Measurements from ENCODE around the gene ANGPTL2.

DNA sequence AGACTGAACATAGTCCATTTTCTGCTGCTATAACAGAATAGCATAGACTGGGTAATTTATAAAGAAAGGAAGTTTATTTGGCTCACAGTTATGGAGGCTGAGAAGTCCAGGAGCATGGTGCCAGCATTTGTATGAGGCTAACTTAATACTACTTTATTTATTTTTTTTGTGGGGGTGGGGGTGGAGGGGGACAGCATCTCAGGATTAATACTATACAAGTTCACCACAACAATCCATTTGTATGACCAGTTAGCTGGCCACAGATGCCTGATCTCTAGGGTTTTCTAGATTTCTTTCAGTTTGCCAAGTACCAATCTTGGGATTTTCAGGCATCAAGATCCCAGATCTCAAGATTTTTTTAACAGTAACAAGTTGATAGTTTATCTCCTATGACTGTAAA, 20.3 kb downstream of the ANGPTL2 start:
- TF ChIP-seq, protein P1, sequence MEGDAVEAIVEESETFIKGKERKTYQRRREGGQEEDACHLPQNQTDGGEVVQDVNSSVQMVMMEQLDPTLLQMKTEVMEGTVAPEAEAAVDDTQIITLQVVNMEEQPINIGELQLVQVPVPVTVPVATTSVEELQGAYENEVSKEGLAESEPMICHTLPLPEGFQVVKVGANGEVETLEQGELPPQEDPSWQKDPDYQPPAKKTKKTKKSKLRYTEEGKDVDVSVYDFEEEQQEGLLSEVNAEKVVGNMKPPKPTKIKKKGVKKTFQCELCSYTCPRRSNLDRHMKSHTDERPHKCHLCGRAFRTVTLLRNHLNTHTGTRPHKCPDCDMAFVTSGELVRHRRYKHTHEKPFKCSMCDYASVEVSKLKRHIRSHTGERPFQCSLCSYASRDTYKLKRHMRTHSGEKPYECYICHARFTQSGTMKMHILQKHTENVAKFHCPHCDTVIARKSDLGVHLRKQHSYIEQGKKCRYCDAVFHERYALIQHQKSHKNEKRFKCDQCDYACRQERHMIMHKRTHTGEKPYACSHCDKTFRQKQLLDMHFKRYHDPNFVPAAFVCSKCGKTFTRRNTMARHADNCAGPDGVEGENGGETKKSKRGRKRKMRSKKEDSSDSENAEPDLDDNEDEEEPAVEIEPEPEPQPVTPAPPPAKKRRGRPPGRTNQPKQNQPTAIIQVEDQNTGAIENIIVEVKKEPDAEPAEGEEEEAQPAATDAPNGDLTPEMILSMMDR (IDR thresholded peaks at IDR 0.05; ENCODE audit: borderline replicate concordance, extremely low read depth, low read length, poor library complexity, severe bottlenecking) = no peak
- no peak for TF ChIP-seq EZH2 (IDR thresholded peaks at IDR 0.05; ENCODE audit: borderline replicate concordance, low read depth, low read length, severe bottlenecking)

Measured in DND-41 (cell line).